Neural progenitor cell (in vitro differentiated cells): ENCODE data around the gene FSCN2. TPM values are rescaled to one million over a fixed set of nuclear protein-coding genes. Genes with fewer than 3 reads are reported as not detected.
A peak's percentile ranks its signal among the peaks of the same experiment; 100 is the strongest.

Experiments
- DNase-seq: peaks from one replicate; pipeline ENCODE4 v3.0.0-alpha.2; 2016; ENCODE audit warnings: low spot score
- H2AFZ ChIP-seq: fragments of 200-600 bp; sonication (generic); replicated peaks from 2 replicates; pipeline ENCODE4 v1.6.1; 2016; ENCODE audit warnings: antibody characterized with exemption
- H3F3A ChIP-seq: fragments of 200-600 bp; sonication (generic); 2 replicates; pipeline ENCODE4 v1.6.1; 2016; ENCODE audit warnings: antibody characterized with exemption, low read depth
- H3K27ac ChIP-seq: fragments of 200-600 bp; sonication (generic); 2 replicates; pipeline ENCODE4 v1.5.1; 2016; ENCODE audit warnings: mild to moderate bottlenecking
- H3K27me3 ChIP-seq: fragments of 200-600 bp; sonication (generic); 2 replicates; pipeline ENCODE4 v1.6.1; 2016; ENCODE audit warnings: mild to moderate bottlenecking, moderate library complexity
- H3K36me3 ChIP-seq: fragments of 200-600 bp; sonication (generic); 2 replicates; pipeline ENCODE4 v1.5.1; 2016
- H3K4me1 ChIP-seq: fragments of 200-600 bp; sonication (generic); 2 replicates; pipeline ENCODE4 v1.6.1; 2016; ENCODE audit warnings: mixed run types
- H3K4me2 ChIP-seq: fragments of 200-600 bp; sonication (generic); 2 replicates; pipeline ENCODE4 v1.6.1; 2016
- H3K4me3 ChIP-seq: fragments of 200-600 bp; sonication (generic); 2 replicates; pipeline ENCODE4 v1.5.1; 2016
- H3K79me2 ChIP-seq: fragments of 200-600 bp; sonication (generic); 2 replicates; pipeline ENCODE4 v1.6.1; 2016; ENCODE audit warnings: low read depth
- H3K9ac ChIP-seq: fragments of 200-600 bp; sonication (generic); 2 replicates; pipeline ENCODE4 v1.6.1; 2016
- H3K9me3 ChIP-seq: fragments of 200-600 bp; sonication (generic); 2 replicates; pipeline ENCODE4 v1.5.1; 2016; ENCODE audit warnings: low read depth
- H4K20me1 ChIP-seq: fragments of 200-600 bp; sonication (generic); 2 replicates; pipeline ENCODE4 v1.6.1; 2016; ENCODE audit warnings: low read depth
- H3K27ac Mint-ChIP-seq: 3 replicates; pipeline ENCODE4 v1.8.0; 2021; ENCODE audit warnings: mixed read lengths
- H3K27me3 Mint-ChIP-seq: 2 replicates; pipeline ENCODE4 v1.8.0; 2022; ENCODE audit warnings: low read depth, mild to moderate bottlenecking, inconsistent platforms, moderate library complexity, mixed read lengths; ENCODE audit not compliant: insufficient read depth
- H3K36me3 Mint-ChIP-seq: 3 replicates; pipeline ENCODE4 v1.8.0; 2021; ENCODE audit warnings: mixed read lengths
- H3K4me1 Mint-ChIP-seq: 3 replicates; pipeline ENCODE4 v1.8.0; 2021; ENCODE audit warnings: mixed read lengths
- H3K4me3 Mint-ChIP-seq: 3 replicates; pipeline ENCODE4 v1.8.0; 2021; ENCODE audit warnings: mild to moderate bottlenecking, moderate library complexity, mixed read lengths
- H3K9me3 Mint-ChIP-seq: 3 replicates; pipeline ENCODE4 v1.8.0; 2020; ENCODE audit warnings: mixed read lengths
- EZH2 ChIP-seq: fragments of 200-600 bp; sonication (generic); IDR thresholded peaks from 2 replicates; pipeline ENCODE4 v1.6.1; 2017; ENCODE audit warnings: antibody characterized with exemption, mild to moderate bottlenecking, moderate library complexity
- EZH2phosphoT487 ChIP-seq: fragments of 200-600 bp; sonication (generic); IDR thresholded peaks from 2 replicates; pipeline ENCODE4 v1.6.1; 2017; ENCODE audit warnings: antibody characterized with exemption
- total RNA-seq: library from RNA; depleted of rRNA; stranded (reverse); fragments of >200 nt; gene quantifications from 2 replicates; pipeline ENCODE4 v1.2.3, GENCODE V29; 2015; ENCODE audit warnings: low replicate concordance
- TF ChIP-seq, protein P1 (sequence below): fragments of 200-600 bp; sonication (generic); IDR thresholded peaks from 2 replicates; pipeline ENCODE4 v1.5.1; 2017; ENCODE audit warnings: antibody characterized with exemption, mild to moderate bottlenecking

FSCN2 gene
- total RNA-seq, 1 donor from 2014 or later: not detected

DNA sequence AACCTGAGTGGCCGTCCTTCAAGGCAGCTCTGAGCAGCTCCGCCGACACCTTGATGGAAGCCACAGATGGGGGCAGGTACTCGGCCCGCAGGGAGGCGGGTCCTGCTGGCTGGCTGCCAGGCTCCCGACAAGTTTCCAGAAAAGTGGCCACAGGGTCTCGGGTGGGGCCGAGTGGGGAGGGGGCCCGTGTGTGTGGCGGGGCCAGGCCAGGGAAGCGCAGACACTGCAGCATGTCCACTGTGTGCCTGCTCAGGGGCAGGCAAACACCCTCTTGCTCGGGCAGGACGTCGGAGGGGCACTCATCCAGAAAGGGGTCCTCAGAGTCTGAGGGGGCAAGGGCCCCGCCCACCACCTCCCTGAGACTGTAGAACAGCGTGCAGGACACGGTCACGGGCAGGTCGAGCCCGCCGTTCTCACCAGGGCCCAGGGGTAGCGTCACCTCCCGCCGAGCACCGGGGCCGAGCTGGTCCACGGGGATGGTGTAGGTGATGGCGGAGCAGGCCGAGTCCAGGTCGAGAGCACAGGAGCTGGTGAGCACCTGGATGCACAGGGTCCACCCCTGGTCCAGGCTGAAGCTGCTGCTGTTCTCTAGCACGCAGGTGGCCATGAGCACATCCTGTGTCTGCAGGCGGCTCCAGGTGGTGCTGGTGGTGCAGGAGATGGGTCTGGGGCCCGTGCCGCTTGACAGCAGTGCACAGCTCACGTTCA, 18.9 kb downstream of the FSCN2 start:
- Histone ChIP-seq H4K20me1 (peaks cover 6% of the 10 kb centered on the region), H3K4me2 (no peak overlapping the region), H3K79me2 (peaks cover 15% of the 10 kb centered on the region), H3F3A (no peaks in the 10 kb centered on the region), H3K36me3 (no peaks in the 10 kb centered on the region), H2AFZ (no peak overlapping the region), H3K27me3 (no peaks in the 10 kb centered on the region), H3K27ac (no peak overlapping the region), H3K9ac (no peak overlapping the region), H3K9me3 (no peaks in the 10 kb centered on the region), H3K4me1 (peaks cover 5% of the 10 kb centered on the region), H3K4me3 (no peak overlapping the region)
- peaks cover 17% of the 10 kb centered on the region for H3K4me1 Mint-ChIP-seq
- H3K9me3 Mint-ChIP-seq: no peaks in the 10 kb centered on the region
- no peak for DNase-seq
- H3K27ac Mint-ChIP-seq: no peak overlapping the region
- no peak overlapping the region for H3K4me3 Mint-ChIP-seq
- TF ChIP-seq EZH2 (no peak), EZH2phosphoT487 (no peak)
- TF ChIP-seq, protein P1, sequence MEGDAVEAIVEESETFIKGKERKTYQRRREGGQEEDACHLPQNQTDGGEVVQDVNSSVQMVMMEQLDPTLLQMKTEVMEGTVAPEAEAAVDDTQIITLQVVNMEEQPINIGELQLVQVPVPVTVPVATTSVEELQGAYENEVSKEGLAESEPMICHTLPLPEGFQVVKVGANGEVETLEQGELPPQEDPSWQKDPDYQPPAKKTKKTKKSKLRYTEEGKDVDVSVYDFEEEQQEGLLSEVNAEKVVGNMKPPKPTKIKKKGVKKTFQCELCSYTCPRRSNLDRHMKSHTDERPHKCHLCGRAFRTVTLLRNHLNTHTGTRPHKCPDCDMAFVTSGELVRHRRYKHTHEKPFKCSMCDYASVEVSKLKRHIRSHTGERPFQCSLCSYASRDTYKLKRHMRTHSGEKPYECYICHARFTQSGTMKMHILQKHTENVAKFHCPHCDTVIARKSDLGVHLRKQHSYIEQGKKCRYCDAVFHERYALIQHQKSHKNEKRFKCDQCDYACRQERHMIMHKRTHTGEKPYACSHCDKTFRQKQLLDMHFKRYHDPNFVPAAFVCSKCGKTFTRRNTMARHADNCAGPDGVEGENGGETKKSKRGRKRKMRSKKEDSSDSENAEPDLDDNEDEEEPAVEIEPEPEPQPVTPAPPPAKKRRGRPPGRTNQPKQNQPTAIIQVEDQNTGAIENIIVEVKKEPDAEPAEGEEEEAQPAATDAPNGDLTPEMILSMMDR: no peak
- H3K27me3 Mint-ChIP-seq: peaks cover 3% of the 10 kb centered on the region
- H3K36me3 Mint-ChIP-seq: peaks cover 13% of the 10 kb centered on the region

DNA sequence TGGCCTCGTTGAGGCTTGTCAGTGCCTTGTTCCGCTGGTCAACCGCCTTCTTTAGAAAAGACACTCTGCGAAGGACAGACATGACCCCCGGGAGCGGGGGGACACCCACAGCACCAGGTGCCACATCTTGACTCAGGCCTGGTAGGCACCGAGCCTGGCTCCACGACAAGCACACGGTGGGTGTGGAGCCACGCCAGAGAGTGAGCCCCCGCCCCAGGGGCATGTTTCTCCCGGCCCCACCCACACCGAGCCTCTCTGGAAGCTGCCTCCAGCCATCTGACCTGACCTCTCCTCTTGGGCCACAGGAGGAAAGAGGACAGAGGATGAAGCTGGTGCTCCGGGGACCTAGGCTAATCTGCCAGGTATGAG, 19.4 kb downstream of the FSCN2 start:
- no peaks in the 10 kb centered on the region for H3K36me3 ChIP-seq
- no peaks in the 10 kb centered on the region for H3K9me3 ChIP-seq
- no peaks in the 10 kb centered on the region for H3K9me3 Mint-ChIP-seq
- H3K4me1 ChIP-seq: peaks cover 5% of the 10 kb centered on the region
- H3K27me3 ChIP-seq: no peaks in the 10 kb centered on the region
- no peak for TF ChIP-seq EZH2
- TF ChIP-seq, protein P1: no peak
- no peak for TF ChIP-seq EZH2phosphoT487
- H3K27ac Mint-ChIP-seq: no peak overlapping the region
- DNase-seq: no peak
- H3K4me3 ChIP-seq: no peak overlapping the region
- no peak overlapping the region for H3K4me3 Mint-ChIP-seq
- no peak overlapping the region for H3K9ac ChIP-seq
- H3K79me2 ChIP-seq: peaks cover 15% of the 10 kb centered on the region
- H3K4me1 Mint-ChIP-seq: peaks cover 17% of the 10 kb centered on the region
- no peak overlapping the region for H2AFZ ChIP-seq
- H3F3A ChIP-seq: peaks cover 3% of the 10 kb centered on the region
- no peak overlapping the region for H3K27ac ChIP-seq
- H3K36me3 Mint-ChIP-seq: peaks cover 11% of the 10 kb centered on the region
- no peak overlapping the region for H3K4me2 ChIP-seq
- peaks cover 3% of the 10 kb centered on the region for H3K27me3 Mint-ChIP-seq
- peaks cover 6% of the 10 kb centered on the region for H4K20me1 ChIP-seq

DNA sequence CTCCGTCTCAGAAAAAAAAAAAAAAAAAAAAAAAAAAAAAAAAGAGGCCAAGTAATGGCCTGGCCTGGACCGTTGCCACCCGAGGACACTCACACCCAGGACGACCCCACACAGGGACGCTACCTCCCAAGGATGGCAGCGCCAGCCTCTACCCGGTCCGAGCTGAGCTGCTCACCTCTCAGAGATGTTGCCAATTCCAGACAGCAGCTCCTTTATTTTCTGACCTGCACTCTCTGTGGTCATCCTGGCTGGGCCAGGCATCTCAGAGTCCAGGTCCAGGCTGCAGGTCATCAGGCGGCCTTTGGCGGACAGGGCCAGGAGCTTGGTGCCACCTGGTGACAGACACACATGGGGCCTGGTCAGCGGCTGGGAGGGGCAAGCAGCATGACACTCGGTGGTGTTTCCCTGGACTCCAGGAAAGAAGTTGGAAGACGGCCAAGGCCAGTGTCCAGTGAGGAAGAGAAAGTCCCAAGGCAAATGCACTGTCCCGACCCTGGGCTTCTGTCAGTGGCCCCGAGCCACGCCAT, 20.9 kb downstream of the FSCN2 start:
- no peak for DNase-seq
- Histone ChIP-seq H3K4me2 (no peak overlapping the region), H3K79me2 (peaks cover 15% of the 10 kb centered on the region), H3K9me3 (no peaks in the 10 kb centered on the region), H4K20me1 (peaks cover 6% of the 10 kb centered on the region), H3K9ac (no peak overlapping the region), H3K4me1 (peaks cover 5% of the 10 kb centered on the region), H3K27ac (no peak overlapping the region), H3K27me3 (no peaks in the 10 kb centered on the region), H2AFZ (no peak overlapping the region), H3K36me3 (no peaks in the 10 kb centered on the region), H3K4me3 (no peak overlapping the region), H3F3A (peaks cover 16% of the 10 kb centered on the region)
- H3K36me3 Mint-ChIP-seq: peaks cover 11% of the 10 kb centered on the region
- H3K4me3 Mint-ChIP-seq: peak overlapping the region; percentile 94
- TF ChIP-seq, protein P1: no peak
- TF ChIP-seq EZH2: no peak
- no peak for TF ChIP-seq EZH2phosphoT487
- peaks cover 11% of the 10 kb centered on the region for H3K27me3 Mint-ChIP-seq
- peaks cover 29% of the 10 kb centered on the region for H3K4me1 Mint-ChIP-seq
- H3K27ac Mint-ChIP-seq: no peak overlapping the region
- H3K9me3 Mint-ChIP-seq: no peaks in the 10 kb centered on the region
